Natural killer cell (primary cell): ENCODE data around the gene MPND. TPM values are rescaled to one million over a fixed set of nuclear protein-coding genes. Genes with fewer than 3 reads are reported as not detected.

Source experiments
- ATAC-seq, 3 donors: fragments of 150-1000 bp in 2 of 3; fragments of 200-7000 bp in 1 of 3; cut with Tn5 transposase; 1 replicate in 1 of 3; 2 replicates in 2 of 3; pipeline ENCODE4 v1.10.0; 2021; ENCODE audit warnings: mild to moderate bottlenecking in 2 of 3, moderate library complexity in 2 of 3
- DNase-seq, 2 donors: peaks; one replicate each; pipeline versions ENCODE4 v3.0.0 to v3.0.0-alpha.2; 2013 to 2021; ENCODE audit warnings: mixed read lengths in 1 of 2
- H3K27ac ChIP-seq: one replicate; pipeline ENCODE4 v1.5.1; 2013; ENCODE audit warnings: mild to moderate bottlenecking, low read length
- H3K27me3 ChIP-seq: one replicate; pipeline ENCODE4 v1.6.1; 2013; ENCODE audit warnings: low read length; ENCODE audit not compliant: control insufficient read depth, insufficient read depth
- H3K36me3 ChIP-seq: one replicate; pipeline ENCODE4 v1.6.1; 2013; ENCODE audit warnings: low read length; ENCODE audit not compliant: control insufficient read depth, insufficient read depth
- H3K4me1 ChIP-seq: one replicate; pipeline ENCODE4 v1.6.1; 2013; ENCODE audit warnings: low read length; ENCODE audit not compliant: control insufficient read depth, insufficient read depth
- H3K4me3 ChIP-seq: one replicate; pipeline ENCODE4 v1.5.1; 2013; ENCODE audit warnings: low read length
- H3K9me3 ChIP-seq: one replicate; pipeline ENCODE4 v1.6.1; 2013; ENCODE audit warnings: low read length; ENCODE audit not compliant: control insufficient read depth, insufficient read depth
- H3K27ac Mint-ChIP-seq, 2 donors: one replicate each; pipeline ENCODE4 v1.8.0; 2022; ENCODE audit warnings: mild to moderate bottlenecking in 2 of 2, mixed read lengths in 2 of 2, moderate library complexity in 1 of 2
- H3K27me3 Mint-ChIP-seq, 2 donors: one replicate each; pipeline ENCODE4 v1.8.0; 2022; ENCODE audit warnings: low read depth in 2 of 2, mixed read lengths in 2 of 2
- H3K36me3 Mint-ChIP-seq: one replicate; pipeline ENCODE4 v1.8.0; 2022; ENCODE audit warnings: mixed read lengths
- H3K4me1 Mint-ChIP-seq, 2 donors: one replicate each; pipeline ENCODE4 v1.8.0; 2022; ENCODE audit warnings: mixed read lengths in 2 of 2
- H3K4me3 Mint-ChIP-seq: one replicate; pipeline ENCODE4 v1.8.0; 2022; ENCODE audit warnings: mild to moderate bottlenecking, moderate library complexity, mixed read lengths
- H3K9me3 Mint-ChIP-seq, 2 donors: one replicate each; pipeline ENCODE4 v1.8.0; 2022; ENCODE audit warnings: mixed read lengths in 2 of 2
- WGBS: methylation state at CpG from one replicate; pipeline ENCODE4 v1.1.7; 2013; ENCODE audit warnings: missing lambda C conversion rate; ENCODE audit not compliant: insufficient coverage; 5-methylcytosine and 5-hydroxymethylcytosine counted together
- intact Hi-C: fragments of 100-400 bp; cut with micrococcal nuclease; formaldehyde crosslinking; loops from one replicate; pipeline ENCODE4 v1.14.2; 2022
- total RNA-seq, 4 donors: library from RNA; stranded (reverse); fragments of 120-200 nt in 1 of 4; gene quantifications; one replicate each; pipeline versions ENCODE4 v1.2.3 to v1.2.4, GENCODE V29; 2013 to 2022
- TF ChIP-seq, protein P1 (sequence below): fragments of 200-600 bp; IDR thresholded peaks from one replicate; pipeline ENCODE4 v1.8.0; 2022; ENCODE audit warnings: antibody characterized with exemption

MPND gene
- total RNA-seq, 3 donors from 2014 or later (not counting 1 experiment from before 2014, with no cell fraction given) = 30.4 to 38.4 (median 31.1) TPM

DNA sequence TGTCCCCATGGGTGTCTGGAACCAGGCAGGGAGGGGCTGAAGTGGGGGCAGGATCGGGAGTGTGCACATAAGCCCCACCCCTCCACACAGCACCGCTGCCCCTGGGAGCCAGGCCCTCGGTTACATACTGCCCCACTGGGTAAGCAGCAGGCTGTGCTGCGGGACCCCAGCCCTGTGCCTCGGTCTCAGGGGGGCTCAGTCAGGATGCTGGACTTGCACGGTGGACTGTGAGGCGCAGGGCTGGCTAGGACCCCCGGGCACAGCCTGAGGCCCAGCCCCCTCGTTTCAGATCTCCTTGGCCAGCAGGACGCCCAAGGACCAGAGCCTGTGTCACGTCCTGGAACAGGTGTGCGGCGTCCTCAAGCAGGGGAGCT lies 16.3 kb downstream of the MPND start:
- intact Hi-C loops = no loop called here
- ATAC-seq (no peak), DNase-seq (no peak)
- TF ChIP-seq, protein P1, sequence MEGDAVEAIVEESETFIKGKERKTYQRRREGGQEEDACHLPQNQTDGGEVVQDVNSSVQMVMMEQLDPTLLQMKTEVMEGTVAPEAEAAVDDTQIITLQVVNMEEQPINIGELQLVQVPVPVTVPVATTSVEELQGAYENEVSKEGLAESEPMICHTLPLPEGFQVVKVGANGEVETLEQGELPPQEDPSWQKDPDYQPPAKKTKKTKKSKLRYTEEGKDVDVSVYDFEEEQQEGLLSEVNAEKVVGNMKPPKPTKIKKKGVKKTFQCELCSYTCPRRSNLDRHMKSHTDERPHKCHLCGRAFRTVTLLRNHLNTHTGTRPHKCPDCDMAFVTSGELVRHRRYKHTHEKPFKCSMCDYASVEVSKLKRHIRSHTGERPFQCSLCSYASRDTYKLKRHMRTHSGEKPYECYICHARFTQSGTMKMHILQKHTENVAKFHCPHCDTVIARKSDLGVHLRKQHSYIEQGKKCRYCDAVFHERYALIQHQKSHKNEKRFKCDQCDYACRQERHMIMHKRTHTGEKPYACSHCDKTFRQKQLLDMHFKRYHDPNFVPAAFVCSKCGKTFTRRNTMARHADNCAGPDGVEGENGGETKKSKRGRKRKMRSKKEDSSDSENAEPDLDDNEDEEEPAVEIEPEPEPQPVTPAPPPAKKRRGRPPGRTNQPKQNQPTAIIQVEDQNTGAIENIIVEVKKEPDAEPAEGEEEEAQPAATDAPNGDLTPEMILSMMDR = no peak
- Histone ChIP-seq H3K4me1 (no peaks in the 10 kb centered on the region), H3K9me3 (no peaks in the 10 kb centered on the region), H3K27me3 (no peaks in the 10 kb centered on the region), H3K36me3 (peaks cover 43% of the 10 kb centered on the region), H3K4me3 (no peak overlapping the region), H3K27ac (no peak overlapping the region)
- no peak overlapping the region for H3K4me3 Mint-ChIP-seq
- H3K27ac Mint-ChIP-seq = no peak overlapping the region
- WGBS = 91% methylated on average over 13 of the region's 13 CpGs
- H3K9me3 Mint-ChIP-seq = no peaks in the 10 kb centered on the region
- no peaks in the 10 kb centered on the region for H3K4me1 Mint-ChIP-seq
- no peaks in the 10 kb centered on the region for H3K36me3 Mint-ChIP-seq
- H3K27me3 Mint-ChIP-seq = no peaks in the 10 kb centered on the region

DNA sequence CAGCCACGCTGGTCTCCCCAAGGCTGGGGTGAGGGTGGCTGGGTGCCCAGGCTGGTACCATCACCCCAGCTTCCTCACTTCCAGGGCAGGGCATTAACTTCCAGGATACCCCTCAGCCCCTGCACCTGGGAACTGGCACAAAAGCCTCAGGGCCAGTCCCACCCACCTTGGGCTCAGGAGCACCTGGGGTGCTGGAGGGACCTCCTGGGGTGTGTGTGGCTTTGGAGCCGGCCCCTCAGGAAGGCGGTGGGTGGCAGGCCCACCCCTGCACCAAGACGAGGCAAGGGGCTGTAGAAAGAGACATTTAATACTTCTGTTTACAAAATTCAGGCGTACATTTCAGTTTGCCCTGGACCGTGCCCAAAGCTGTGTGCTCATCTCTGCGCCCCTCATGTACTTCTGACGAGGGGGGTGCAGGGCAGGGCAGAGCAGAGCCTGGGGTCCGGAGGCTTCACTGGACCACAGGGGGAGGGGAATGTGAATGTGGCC lies 16.8 kb downstream of the MPND start:
- H3K27ac Mint-ChIP-seq = peak overlapping the region; percentile 31 to 49
- ATAC-seq (no peak), DNase-seq (no peak)
- H3K4me1 ChIP-seq = no peaks in the 10 kb centered on the region
- WGBS = 89% methylated on average over 9 of the region's 9 CpGs
- H3K4me3 ChIP-seq = no peak overlapping the region
- H3K9me3 Mint-ChIP-seq = no peaks in the 10 kb centered on the region
- H3K36me3 Mint-ChIP-seq = no peaks in the 10 kb centered on the region
- intact Hi-C loops = no loop called here
- H3K27ac ChIP-seq = no peak overlapping the region
- no peaks in the 10 kb centered on the region for H3K4me1 Mint-ChIP-seq
- no peaks in the 10 kb centered on the region for H3K27me3 Mint-ChIP-seq
- H3K9me3 ChIP-seq = no peaks in the 10 kb centered on the region
- TF ChIP-seq, protein P1 = no peak
- no peak overlapping the region for H3K4me3 Mint-ChIP-seq
- H3K36me3 ChIP-seq = peaks cover 42% of the 10 kb centered on the region
- H3K27me3 ChIP-seq = no peaks in the 10 kb centered on the region

DNA sequence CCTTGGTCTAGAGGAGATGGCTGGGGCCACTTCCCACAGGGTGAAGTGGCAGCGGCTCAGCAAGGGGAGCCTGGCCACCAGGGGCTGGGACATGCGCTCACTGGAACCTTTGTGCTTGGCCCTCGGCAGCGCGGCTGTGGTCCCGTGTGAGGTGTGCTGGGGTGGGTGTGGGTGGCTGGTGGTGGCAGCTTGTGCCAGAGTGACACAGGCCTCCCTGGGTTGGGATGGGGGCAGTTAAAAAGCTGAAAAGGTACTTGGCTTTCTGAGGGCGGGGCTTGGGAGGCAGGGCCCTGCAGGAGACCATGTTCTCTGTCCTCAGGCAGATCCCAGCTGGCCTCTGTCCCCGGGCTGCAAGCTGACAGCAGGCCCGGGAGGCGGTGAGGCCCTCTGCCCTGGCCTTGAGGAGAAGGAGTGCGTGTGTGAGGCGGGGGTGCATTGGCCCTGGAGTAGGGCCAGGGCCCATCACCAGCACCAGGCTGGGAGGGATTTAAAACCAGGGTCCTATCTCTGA lies 17.3 kb downstream of the MPND start:
- H3K4me3 ChIP-seq = no peak overlapping the region
- Mint-ChIP-seq H3K9me3 (no peaks in the 10 kb centered on the region), H3K4me1 (no peaks in the 10 kb centered on the region), H3K27ac (peak overlapping the region; percentile 31 to 49), H3K4me3 (no peak overlapping the region), H3K27me3 (no peaks in the 10 kb centered on the region), H3K36me3 (no peaks in the 10 kb centered on the region)
- no peaks in the 10 kb centered on the region for H3K4me1 ChIP-seq
- WGBS = 90% methylated on average over 12 of the region's 12 CpGs
- no peaks in the 10 kb centered on the region for H3K9me3 ChIP-seq
- H3K27me3 ChIP-seq = no peaks in the 10 kb centered on the region
- peaks cover 48% of the 10 kb centered on the region for H3K36me3 ChIP-seq
- TF ChIP-seq, protein P1 = no peak
- ATAC-seq = no peak
- H3K27ac ChIP-seq = no peak overlapping the region
- intact Hi-C loops = no loop called here
- DNase-seq = no peak
